ENCODE data around the gene SLITRK2. TPM values are rescaled to one million over a fixed set of nuclear protein-coding genes. Genes with fewer than 3 reads are reported as not detected.

SLITRK2 gene
- total and polyA plus RNA-seq, 2 donors (not counting 1 experiment from before 2014, with no cell fraction given): 0.02 to 0.66 TPM

DNA sequence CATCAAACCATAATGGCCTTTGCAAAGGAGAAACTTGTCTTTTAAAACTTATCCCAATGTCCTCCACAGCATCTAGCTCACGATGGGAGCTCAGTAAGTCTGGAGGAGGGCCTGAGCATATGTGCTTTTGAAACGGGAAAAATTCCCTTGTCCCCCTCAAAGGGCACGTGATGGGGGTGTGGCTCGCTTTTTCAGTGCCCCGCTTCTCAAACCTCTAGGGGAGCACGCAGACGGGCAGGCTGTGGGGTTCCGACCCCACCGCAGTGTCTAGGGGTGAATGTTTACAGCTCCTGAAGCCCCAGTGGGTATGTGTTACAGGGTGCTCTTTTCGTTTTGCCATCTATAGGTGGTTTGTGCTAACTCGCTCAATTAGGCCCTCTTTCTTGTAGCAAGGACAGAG lies 31.2 kb downstream of the SLITRK2 start:
- H3K79me2 ChIP-seq (ENCODE audit: control insufficient read depth, insufficient read depth, low read length): no peaks in the 10 kb centered on the region
- H4K20me1 ChIP-seq (ENCODE audit: control insufficient read depth, extremely low read depth, insufficient read depth, low read length): no peaks in the 10 kb centered on the region
- no peak overlapping the region for H3K4me2 ChIP-seq (ENCODE audit: extremely low read depth, insufficient read depth, low read length)
- H3K9ac ChIP-seq (ENCODE audit: insufficient read depth, low read length): no peak overlapping the region
- H2AFZ ChIP-seq (ENCODE audit: low read length): no peak overlapping the region
- H3K27me3 ChIP-seq (ENCODE audit: control insufficient read depth, insufficient read depth, low read length): no peaks in the 10 kb centered on the region
- H3K27ac ChIP-seq (ENCODE audit: insufficient read depth, low read length): no peak overlapping the region
- H3K36me3 ChIP-seq (ENCODE audit: control insufficient read depth, insufficient read depth, low read length): no peaks in the 10 kb centered on the region
- H3K4me3 ChIP-seq (replicated peaks in 1 of 4; ENCODE audit: control extremely low read depth in 1 of 4, insufficient read depth in 1 of 4, low read depth in 3 of 4, low read length in 4 of 4): no peak overlapping the region
- no peaks in the 10 kb centered on the region for H3K9me3 ChIP-seq (ENCODE audit: control insufficient read depth, insufficient read depth, low read depth, low read length)
- TF ChIP-seq, protein P1, sequence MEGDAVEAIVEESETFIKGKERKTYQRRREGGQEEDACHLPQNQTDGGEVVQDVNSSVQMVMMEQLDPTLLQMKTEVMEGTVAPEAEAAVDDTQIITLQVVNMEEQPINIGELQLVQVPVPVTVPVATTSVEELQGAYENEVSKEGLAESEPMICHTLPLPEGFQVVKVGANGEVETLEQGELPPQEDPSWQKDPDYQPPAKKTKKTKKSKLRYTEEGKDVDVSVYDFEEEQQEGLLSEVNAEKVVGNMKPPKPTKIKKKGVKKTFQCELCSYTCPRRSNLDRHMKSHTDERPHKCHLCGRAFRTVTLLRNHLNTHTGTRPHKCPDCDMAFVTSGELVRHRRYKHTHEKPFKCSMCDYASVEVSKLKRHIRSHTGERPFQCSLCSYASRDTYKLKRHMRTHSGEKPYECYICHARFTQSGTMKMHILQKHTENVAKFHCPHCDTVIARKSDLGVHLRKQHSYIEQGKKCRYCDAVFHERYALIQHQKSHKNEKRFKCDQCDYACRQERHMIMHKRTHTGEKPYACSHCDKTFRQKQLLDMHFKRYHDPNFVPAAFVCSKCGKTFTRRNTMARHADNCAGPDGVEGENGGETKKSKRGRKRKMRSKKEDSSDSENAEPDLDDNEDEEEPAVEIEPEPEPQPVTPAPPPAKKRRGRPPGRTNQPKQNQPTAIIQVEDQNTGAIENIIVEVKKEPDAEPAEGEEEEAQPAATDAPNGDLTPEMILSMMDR (conservative IDR thresholded peaks at IDR 0.05 in 1 of 2, IDR thresholded peaks at IDR 0.05 in 1 of 2; ENCODE audit: low read depth in 1 of 2, low read length in 2 of 2): no peak
- TF ChIP-seq EZH2 (IDR thresholded peaks at IDR 0.05; ENCODE audit: low read length, missing control alignments): no peak
- no peak for DNase-seq (ENCODE audit: low read depth in 2 of 2)
- H3K4me1 ChIP-seq (ENCODE audit: control insufficient read depth, extremely low read depth, insufficient read depth, low read length): no peaks in the 10 kb centered on the region

GRCh38 chrX:145853181-145853580 lies 35.6 kb downstream of the SLITRK2 start:
- DNase-seq (ENCODE audit: low read depth in 2 of 2): no peak

DNA sequence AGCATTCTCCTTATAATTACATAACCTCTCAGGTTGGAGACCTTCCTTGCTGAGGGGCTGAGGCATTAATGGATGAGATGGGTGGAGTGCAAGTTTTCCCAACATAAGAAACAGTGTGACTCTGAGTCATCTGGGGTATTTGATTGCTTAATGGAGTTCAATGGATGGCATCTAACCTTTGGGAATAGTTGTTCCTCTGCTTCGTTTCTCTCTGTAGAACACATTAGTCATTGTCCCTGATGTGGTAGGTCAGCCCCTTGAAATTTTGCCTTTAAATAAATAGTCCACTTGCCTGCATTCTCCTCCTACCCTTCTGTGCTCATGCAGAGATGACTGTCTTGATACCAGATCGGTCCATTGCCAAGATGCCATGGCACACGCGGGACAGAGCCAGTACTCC lies 38.6 kb downstream of the SLITRK2 start:
- TF ChIP-seq EZH2 (IDR thresholded peaks at IDR 0.05; ENCODE audit: low read length, missing control alignments): no peak
- TF ChIP-seq, protein P1 (conservative IDR thresholded peaks at IDR 0.05 in 1 of 2, IDR thresholded peaks at IDR 0.05 in 1 of 2; ENCODE audit: low read depth in 1 of 2, low read length in 2 of 2): no peak
- Histone ChIP-seq H4K20me1 (ENCODE audit: control insufficient read depth, extremely low read depth, insufficient read depth, low read length) (no peaks in the 10 kb centered on the region), H3K4me3 (replicated peaks in 1 of 4; ENCODE audit: control extremely low read depth in 1 of 4, insufficient read depth in 1 of 4, low read depth in 3 of 4, low read length in 4 of 4) (no peak overlapping the region), H2AFZ (ENCODE audit: low read length) (no peak overlapping the region), H3K9me3 (ENCODE audit: control insufficient read depth, insufficient read depth, low read depth, low read length) (no peaks in the 10 kb centered on the region), H3K9ac (ENCODE audit: insufficient read depth, low read length) (no peak overlapping the region), H3K27me3 (ENCODE audit: control insufficient read depth, insufficient read depth, low read length) (no peaks in the 10 kb centered on the region), H3K36me3 (ENCODE audit: control insufficient read depth, insufficient read depth, low read length) (no peaks in the 10 kb centered on the region), H3K4me1 (ENCODE audit: control insufficient read depth, extremely low read depth, insufficient read depth, low read length) (no peaks in the 10 kb centered on the region), H3K79me2 (ENCODE audit: control insufficient read depth, insufficient read depth, low read length) (no peaks in the 10 kb centered on the region), H3K4me2 (ENCODE audit: extremely low read depth, insufficient read depth, low read length) (no peak overlapping the region), H3K27ac (ENCODE audit: insufficient read depth, low read length) (no peak overlapping the region)
- DNase-seq (ENCODE audit: low read depth in 2 of 2): no peak

More at GRCh38 chrX:145853181-145853580, 35.6 kb downstream of the SLITRK2 start:
- Histone ChIP-seq H4K20me1 (ENCODE audit: control insufficient read depth, extremely low read depth, insufficient read depth, low read length) (no peaks in the 10 kb centered on the region), H3K27ac (ENCODE audit: insufficient read depth, low read length) (no peak overlapping the region), H2AFZ (ENCODE audit: low read length) (no peak overlapping the region), H3K9ac (ENCODE audit: insufficient read depth, low read length) (no peak overlapping the region), H3K4me3 (replicated peaks in 1 of 4; ENCODE audit: control extremely low read depth in 1 of 4, insufficient read depth in 1 of 4, low read depth in 3 of 4, low read length in 4 of 4) (no peak overlapping the region), H3K27me3 (ENCODE audit: control insufficient read depth, insufficient read depth, low read length) (no peaks in the 10 kb centered on the region), H3K9me3 (ENCODE audit: control insufficient read depth, insufficient read depth, low read depth, low read length) (no peaks in the 10 kb centered on the region), H3K4me2 (ENCODE audit: extremely low read depth, insufficient read depth, low read length) (no peak overlapping the region), H3K4me1 (ENCODE audit: control insufficient read depth, extremely low read depth, insufficient read depth, low read length) (no peaks in the 10 kb centered on the region), H3K36me3 (ENCODE audit: control insufficient read depth, insufficient read depth, low read length) (no peaks in the 10 kb centered on the region), H3K79me2 (ENCODE audit: control insufficient read depth, insufficient read depth, low read length) (no peaks in the 10 kb centered on the region)
- no peak for TF ChIP-seq EZH2 (IDR thresholded peaks at IDR 0.05; ENCODE audit: low read length, missing control alignments)
- TF ChIP-seq, protein P1 (conservative IDR thresholded peaks at IDR 0.05 in 1 of 2, IDR thresholded peaks at IDR 0.05 in 1 of 2; ENCODE audit: low read depth in 1 of 2, low read length in 2 of 2): no peak
